ENCODE data around the gene LRRN4CL.
A peak's percentile ranks its signal among the peaks of the same experiment; 100 is the strongest.
"Not testable (repeated sequence)": the region's sequence is repeated elsewhere in the genome, so short reads cannot be mapped to it uniquely, and the experiment has no call there.

Gene LRRN4CL

DNA sequence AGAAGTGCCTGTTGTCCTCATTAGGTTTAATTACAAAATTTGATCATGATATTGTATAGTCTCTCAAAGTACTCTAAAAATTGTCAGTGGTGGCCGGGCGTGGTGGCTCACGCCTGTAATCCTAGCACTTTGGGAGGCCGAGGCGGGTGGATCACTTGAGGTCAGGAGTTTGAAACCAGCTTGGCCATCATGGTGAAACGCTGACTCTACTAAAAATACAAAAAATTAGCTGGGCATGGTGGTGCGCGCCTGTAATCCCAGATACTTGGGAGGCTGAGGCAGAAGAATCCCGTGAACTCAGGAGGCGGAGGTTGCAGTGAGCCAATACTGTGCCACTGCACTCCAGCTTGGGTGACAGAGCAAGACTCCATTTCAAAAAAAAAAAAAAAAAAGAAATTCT is 13.9 kb downstream of the LRRN4CL start:
- not testable (repeated sequence) for DNase-seq

DNA sequence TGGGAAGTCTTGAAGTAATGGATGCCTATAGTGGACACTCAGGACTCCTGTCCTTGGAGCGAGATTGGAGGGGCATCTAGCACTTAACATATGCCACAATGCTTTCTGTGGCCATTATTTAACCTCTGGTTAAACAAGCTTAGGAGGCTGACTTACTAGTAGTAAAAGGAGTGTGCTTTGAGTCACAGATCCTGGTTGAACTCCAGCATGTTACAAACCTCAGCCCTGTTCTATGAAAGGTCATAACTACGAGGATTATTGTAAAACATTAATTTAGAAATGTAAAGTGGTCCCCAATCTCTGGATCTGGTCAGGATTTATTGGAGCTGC is 16.2 kb downstream of the LRRN4CL start:
- no peak for DNase-seq

GRCh38 chr11:62671608-62672389 is 17.5 kb downstream of the LRRN4CL start, which contains the start of the genes LBHD1 and UQCC3:
Gene LBHD1, minus strand, starts transcription at chr11:62672267. Its CDS starts 2,236 bp downstream, at chr11:62670031.
Gene UQCC3, plus strand, starts transcription at chr11:62671673. Its CDS starts 73 bp downstream, at chr11:62671746.
- DNase-seq = peak; percentile 64 to 69

GRCh38 chr11:62671236-62671607 is 18.1 kb downstream of the LRRN4CL start:
- DNase-seq = no peak

DNA sequence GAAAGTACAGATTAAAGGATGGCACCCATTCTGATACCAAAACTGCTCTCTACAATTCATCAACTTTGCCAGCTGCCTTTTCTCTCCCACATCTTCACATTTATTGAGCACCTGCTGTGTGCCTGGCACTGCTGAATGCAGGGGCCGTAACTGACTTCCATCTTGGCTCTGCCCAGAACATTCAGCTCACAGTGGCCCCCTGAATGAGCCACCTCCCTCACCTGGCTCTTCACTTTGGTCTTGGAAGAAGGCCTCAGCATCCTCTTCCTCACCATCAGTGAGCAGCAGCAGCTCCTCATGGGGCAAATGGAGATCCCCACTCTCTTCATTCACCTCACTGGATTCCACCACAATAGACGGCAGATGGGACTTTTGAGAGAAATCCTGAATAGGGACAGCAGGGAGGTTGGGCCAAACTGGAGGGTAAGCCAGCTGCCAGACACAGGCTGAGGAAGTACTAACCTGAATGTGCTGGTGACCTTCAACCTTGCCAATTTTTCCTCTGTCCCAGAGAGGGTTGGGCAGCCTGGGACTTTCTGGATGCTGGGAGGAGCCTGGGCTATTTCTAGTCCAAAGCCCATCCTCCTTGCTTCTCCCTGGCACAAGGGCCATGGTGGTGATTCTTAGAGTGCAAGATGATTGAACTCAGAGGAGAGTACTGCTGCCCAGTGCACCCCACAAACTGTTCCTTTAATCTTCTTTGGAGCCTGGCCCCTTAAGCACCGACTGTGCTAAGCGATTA is 19.7 kb downstream of the LRRN4CL start:
- DNase-seq = no peak

DNA sequence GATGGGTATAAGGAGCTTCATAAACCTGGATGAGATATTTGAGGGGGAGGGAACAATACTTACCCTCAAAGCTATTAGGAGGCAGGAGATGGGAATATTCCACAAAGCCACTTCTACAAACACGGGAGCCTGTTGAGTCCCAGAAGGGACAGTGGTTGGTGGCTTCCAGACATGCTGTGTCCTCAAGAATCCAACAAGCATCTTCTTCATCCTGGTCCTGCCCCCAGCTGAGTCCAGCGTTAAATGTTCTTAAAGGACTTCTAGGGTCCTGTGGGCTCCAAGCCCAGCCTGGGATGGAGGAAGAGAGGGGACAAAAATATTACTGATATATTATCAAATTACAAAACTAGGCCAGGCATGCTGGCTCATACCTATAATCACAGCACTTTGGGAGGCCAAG is 21.9 kb downstream of the LRRN4CL start:
- no peak for DNase-seq

DNA sequence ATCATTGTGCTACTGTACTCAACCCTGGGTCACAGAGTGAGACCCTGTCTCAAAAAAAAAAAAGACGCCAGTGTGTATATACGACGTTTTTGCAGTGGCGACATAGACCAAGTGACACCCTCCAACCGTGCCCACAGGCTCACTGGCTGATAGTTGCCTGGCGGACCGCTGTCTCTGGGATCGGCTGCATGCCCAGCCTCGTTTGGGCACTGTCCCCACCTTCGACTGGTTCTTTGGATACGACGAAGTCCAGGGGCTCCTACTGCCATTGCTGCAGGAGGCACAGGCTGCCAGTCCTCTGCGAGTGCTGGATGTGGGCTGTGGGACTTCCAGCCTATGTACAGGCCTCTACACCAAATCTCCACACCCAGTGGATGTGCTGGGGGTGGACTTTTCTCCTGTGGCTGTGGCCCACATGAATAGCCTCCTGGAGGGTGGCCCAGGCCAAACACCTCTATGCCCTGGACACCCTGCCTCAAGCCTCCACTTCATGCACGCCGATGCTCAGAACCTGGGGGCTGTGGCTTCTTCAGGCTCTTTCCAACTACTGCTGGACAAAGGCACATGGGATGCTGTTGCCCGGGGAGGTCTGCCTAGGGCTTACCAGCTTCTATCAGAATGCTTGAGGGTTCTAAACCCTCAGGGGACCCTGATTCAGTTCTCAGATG is 22.9 kb downstream of the LRRN4CL start:
- no peak for DNase-seq

DNA sequence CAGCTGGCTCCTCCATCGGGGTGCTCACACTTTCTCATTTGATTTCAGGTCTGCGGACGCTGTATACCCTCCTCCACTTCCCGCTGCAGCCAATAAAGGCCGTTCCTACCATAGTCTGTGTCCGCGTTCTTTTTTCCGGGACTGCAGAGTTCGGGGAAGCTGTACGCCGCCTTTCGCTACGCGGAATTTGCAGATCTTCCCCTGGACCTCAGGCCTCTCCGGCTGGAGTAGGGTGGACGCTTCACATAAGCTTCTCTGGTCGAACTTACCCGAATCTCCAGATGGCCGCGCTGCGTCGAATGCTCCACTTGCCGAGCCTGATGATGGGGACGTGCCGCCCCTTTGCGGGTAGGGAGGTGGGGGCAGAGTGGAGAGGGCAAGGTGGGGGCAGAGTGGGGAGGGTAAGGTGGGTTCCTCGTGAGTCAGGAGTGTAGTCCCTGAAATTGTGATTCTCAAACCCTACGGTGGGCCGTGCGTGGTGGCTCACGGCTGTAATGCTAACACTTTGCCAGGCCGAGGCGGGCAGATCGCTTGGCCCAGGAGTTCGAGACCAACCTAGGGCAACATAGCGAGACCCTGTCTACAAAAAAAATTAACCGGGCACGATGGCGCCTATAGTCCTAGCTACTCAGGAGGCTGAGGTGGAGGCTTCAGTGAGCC is 23.6 kb downstream of the LRRN4CL start:
- DNase-seq = peak; percentile 59 to 65

DNA sequence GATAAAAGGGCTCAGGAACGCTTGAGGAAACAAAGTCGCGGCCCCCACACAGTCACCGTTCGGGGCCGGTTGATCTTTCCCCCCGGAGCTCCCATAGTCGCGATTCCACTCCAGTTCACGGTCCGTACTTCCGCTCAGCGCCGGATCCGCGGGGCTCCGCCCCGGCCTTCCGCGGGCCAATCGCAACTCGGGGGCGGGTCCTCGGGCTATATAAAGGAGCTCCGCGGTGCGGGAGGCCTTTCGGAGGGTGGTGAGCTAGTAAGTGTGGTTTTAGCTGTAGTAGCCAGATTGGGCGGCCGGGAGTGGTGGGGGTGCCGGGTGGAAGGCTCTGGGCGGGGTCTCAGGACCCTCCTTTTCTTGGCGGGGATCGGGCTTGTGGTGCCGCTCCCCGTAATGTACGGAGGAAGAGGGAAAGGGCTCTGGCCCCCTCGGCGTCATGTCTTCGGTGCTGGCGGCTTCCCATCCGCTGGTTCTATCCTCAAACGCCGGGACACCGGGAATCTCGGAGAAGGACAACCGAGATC is 24.2 kb downstream of the LRRN4CL start, which contains the start of the genes C11orf98 and CSKMT:
Gene C11orf98 (minus strand): TSS at position 136 of the 524 bp plus-strand sequence. CDS start 41 bp downstream, at position 95.
Gene CSKMT (plus strand): TSS at position 238 of the 524 bp plus-strand sequence. CDS start 568 bp downstream, outside the sequence.
- DNase-seq = peak; percentile 93 to 94

- DNase-seq = peak; percentile 33 to 38
Observed at GRCh38 chr11:62664405-62665074, 24.8 kb downstream of the LRRN4CL start.

DNA sequence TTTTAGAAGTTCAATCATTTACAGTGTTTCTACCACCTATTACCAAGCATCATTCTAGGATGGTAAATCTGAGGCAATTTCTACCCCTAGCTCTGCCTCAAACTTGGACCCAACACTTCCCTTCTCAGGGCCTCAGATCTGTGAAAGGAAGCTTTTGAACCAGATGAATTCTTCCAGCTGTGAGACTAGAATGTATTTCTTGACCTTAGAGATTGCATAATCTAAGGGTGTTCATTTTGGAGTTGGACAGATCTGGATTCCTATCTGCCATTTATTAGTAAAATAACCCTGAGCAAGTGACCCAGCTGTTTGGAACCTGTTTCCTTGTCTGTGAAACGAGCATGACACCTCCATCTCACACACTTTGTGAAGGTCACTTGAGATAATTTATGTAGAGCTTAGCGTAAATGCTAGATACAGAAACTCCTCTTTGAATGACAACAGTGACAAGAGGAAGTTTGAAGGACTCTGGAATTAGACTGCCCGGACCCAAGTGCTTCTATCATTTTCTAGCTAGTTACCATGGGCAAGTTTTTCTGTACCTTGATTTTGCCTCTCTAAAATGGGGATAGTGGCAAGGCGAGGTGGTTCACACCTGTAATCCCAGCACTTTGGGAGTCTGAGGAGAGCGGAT is 32.4 kb downstream of the LRRN4CL start:
- no peak for DNase-seq

GRCh38 chr11:62654297-62654696 is 35.0 kb downstream of the LRRN4CL start:
- no peak for DNase-seq

GRCh38 chr11:62652161-62653006 is 36.9 kb downstream of the LRRN4CL start:
- DNase-seq = no peak

DNA sequence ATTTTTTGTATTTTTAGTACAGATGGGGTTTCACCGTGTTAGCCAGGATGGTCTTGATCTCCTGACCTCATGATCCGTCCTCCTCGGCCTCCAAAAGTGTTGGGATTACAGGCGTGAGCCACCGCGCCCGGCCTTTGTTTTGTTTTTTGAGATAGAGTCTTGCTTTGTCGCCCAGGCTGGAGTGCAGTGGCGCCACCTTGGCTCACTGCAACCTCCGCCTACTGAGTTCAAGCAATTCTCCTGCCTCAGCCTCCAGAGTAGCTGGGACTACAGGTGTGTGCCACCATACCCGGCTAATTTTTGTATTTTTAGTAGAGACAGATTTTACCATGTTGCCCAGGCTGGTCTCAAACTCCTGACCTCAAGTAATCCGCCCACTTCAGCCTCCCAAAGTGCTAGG is 39.0 kb downstream of the LRRN4CL start:
- not testable (repeated sequence) for DNase-seq

GRCh38 chr11:62649486-62649885 is 39.8 kb downstream of the LRRN4CL start:
- DNase-seq = no peak

- no peak for DNase-seq
Observed at GRCh38 chr11:62648967-62649364, 40.4 kb downstream of the LRRN4CL start.

GRCh38 chr11:62648185-62648966 is 41.0 kb downstream of the LRRN4CL start:
- DNase-seq = no peak

DNA sequence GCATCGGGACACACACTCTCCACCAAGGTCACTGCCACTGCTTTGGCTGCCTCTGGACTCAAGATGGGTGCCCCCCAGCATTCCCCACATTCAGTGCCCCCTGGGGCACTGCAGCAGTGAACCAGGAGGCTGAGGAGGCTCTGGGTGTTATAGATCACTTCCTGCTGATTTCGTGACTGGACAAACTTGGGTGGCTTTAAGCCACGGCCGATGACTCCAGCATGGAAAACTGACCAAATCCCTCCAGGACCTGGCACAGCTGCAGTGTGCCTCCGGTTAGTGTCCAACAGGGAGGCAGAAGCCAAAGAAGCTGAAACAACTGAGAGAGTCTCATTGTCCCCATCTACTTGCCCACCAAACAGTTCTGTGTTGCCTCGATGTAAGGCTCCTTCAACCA is 41.7 kb downstream of the LRRN4CL start:
- no peak for DNase-seq

- no peak for DNase-seq
Observed at GRCh38 chr11:62646825-62647608, 42.3 kb downstream of the LRRN4CL start.
